Measurements from ENCODE around the gene ACTL7B. TPM values are rescaled to one million over a fixed set of nuclear protein-coding genes. Genes with fewer than 3 reads are reported as not detected.
"Not testable (repeated sequence)": the region's sequence is repeated elsewhere in the genome, so short reads cannot be mapped to it uniquely, and the experiment has no call there.

Gene ACTL7B
- total RNA-seq, 1 experiment from 2014 or later = not detected

GRCh38 chr9:108874058-108874788 lies 18.4 kb upstream of the ACTL7B start:
- no peak for DNase-seq (ENCODE audit: low read depth)

DNA sequence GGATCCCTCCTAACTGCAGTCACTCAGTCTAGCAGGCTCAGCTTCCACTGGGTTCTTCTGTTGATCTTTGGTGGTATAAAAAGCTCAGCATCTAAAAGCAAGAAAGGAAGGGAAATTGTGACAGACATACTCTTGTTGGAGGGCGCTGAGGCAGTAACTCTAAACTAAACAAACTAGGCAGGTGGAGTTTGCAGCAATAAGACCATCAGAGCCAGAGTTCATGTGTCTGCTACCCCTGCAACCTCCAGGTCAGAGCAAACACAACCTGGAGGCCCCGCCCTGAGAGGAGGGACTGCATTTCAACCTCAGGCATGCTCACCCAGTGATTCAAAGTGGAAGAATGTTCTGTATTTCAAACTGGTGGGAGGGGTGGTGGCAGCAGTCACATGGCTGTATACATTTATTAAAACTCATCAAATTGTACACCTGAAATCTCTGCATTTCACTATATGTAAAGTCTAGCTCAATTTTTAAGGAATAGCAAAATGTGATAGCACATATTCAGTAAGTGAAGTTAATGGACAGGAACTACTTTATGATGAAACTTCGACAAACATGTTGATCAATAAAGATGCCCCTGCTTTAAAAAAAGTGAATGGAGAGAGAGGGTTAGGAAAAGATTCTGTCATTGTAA lies 13.4 kb upstream of the ACTL7B start:
- DNase-seq (ENCODE audit: low read depth) = peak; percentile 23

- no peak for DNase-seq (ENCODE audit: low read depth)
These were observed 12.0 kb upstream of the ACTL7B start for GRCh38 chr9:108867829-108868228.

- no peak for DNase-seq (ENCODE audit: low read depth)
These were observed 11.3 kb upstream of the ACTL7B start for GRCh38 chr9:108867116-108867515.

- DNase-seq (ENCODE audit: low read depth) = no peak
These were observed 10.2 kb upstream of the ACTL7B start for GRCh38 chr9:108866001-108866420.

GRCh38 chr9:108865037-108865436 lies 9.3 kb upstream of the ACTL7B start:
- no peak for DNase-seq (ENCODE audit: low read depth)

GRCh38 chr9:108864446-108864845 lies 8.7 kb upstream of the ACTL7B start:
- DNase-seq (ENCODE audit: low read depth) = no peak

DNA sequence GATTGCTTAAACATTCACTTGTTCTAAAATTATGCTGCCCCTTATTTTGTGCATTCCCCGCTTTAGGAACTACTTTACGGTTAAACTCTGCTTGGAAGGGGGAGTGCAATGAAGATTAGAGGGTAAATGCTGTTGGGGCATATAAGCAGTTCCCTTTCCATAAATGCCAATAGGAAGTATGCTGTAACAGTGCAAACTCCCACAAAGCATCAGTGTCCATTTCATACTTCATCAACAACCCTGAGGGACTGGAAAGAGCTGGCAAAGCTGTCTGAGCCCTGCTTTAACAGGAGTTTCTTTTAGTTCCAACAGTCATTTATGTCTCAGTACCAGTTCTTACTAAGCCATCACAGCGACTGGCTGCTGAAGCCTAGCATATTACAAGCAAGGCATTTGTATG lies 8.1 kb upstream of the ACTL7B start:
- DNase-seq (ENCODE audit: low read depth) = no peak

GRCh38 chr9:108861997-108862396 lies 6.2 kb upstream of the ACTL7B start, which contains the start of gene ACTL7A:
Gene ACTL7A (plus strand): TSS chr9:108862266. CDS start chr9:108862323, 57 bp downstream.
- DNase-seq (ENCODE audit: low read depth) = no peak

DNA sequence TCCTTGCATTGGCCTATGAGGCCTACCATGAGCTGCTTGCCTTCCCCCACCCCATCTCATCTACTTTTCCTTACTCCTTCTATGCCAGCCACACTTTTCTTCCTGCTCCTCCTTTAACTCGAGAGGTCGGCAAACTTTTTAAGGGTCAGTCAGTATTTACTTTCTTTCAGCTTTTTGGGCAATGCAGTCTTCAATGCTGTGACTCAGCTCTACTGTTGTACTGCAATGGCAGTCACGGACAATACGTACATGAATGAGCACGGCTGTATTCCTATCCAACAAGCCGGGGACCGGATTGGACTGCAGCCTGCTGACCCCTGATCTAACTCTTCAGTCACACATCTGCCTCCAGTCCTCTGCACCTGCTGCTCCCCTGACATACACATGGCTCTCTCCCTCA lies 5.7 kb upstream of the ACTL7B start:
- DNase-seq (ENCODE audit: low read depth) = no peak

GRCh38 chr9:108860764-108861163 lies 5.0 kb upstream of the ACTL7B start:
- no peak for DNase-seq (ENCODE audit: low read depth)

DNA sequence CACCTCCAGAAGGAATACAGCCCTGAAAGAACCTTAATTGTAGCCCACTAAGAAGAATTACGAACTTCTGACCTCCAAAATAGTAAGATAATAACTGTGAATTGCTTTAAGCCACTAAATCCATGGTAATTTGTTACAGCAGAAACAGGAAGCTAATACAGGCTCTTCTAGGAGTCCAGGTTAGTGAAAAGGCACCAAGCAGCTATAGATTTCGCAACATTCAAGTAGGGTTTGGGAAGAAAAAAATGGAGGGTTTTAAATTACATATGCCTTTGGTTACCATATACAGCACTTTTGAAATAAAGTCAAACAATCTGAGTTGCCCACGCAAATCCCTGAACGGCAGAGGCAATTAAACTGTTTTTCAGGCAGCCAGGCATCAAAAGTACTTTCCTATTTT lies 4.6 kb upstream of the ACTL7B start:
- no peak for DNase-seq (ENCODE audit: low read depth)

- peak; percentile 30 for DNase-seq (ENCODE audit: low read depth)
These were observed 3.8 kb upstream of the ACTL7B start for GRCh38 chr9:108859459-108860114.

GRCh38 chr9:108857572-108857971 lies 1.8 kb upstream of the ACTL7B start:
- DNase-seq (ENCODE audit: low read depth) = no peak

DNA sequence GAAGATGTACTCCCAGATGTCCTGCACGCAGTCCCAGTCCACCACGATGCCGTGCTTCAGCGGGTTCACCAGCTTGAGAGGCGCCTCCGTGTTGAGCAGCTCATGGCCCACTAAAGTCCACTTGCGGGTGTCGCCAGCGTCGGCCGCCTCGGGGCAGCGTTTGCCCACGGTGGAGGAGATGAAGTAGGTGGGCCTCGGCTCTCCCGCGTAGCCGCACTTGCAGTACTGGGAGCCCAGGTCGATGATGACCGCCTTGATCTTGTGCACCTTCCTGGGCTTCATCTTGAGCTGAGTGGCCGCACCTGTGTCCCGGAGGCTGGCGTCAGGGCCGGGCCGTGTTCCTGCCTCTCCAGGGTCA lies 278 bp downstream of the ACTL7B start:
- DNase-seq (ENCODE audit: low read depth) = no peak

DNA sequence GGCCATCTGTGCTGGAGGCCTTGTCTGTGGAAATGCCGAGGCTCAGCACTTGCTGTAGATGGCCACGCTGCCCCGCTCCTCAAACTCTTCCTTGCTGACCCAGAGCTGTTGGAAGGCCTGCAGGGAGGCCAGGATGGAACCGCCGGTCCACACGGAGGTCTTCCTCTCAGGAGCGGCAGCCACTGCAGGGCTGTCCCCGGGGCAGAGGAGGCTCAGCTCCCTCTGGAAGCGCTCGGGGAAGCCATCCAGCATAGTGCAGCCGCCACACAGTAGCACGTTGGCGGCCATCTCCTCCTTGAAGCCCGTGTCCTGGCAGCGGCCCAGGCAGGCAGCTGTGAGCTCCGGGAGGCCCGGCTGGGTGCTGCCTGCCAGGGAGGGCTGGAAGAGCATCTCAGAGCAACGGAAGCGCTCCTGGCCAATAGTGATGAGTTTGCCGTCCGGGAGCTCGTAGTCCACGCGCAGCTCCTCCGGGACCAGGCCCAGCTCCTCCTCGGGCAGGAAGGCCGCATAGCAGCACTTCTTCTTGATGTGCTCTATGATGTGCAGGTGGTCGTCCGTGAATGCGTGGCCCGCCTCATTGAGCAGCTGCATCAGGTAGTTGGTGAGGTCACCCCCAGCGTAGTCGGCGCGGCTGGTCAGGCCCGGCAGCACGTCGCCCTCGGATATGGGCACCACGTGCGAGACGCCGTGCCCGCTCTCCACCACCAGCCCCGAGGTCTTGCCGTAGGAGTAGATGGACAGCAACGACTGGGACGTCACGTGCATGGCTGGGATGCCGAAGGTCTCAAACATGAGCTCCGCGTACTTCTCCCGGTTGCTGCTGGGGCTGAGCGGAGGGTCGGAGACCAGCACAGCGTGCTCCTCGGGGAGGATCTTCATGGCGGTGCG lies 901 bp downstream of the ACTL7B start:
- DNase-seq (ENCODE audit: low read depth) = no peak

DNA sequence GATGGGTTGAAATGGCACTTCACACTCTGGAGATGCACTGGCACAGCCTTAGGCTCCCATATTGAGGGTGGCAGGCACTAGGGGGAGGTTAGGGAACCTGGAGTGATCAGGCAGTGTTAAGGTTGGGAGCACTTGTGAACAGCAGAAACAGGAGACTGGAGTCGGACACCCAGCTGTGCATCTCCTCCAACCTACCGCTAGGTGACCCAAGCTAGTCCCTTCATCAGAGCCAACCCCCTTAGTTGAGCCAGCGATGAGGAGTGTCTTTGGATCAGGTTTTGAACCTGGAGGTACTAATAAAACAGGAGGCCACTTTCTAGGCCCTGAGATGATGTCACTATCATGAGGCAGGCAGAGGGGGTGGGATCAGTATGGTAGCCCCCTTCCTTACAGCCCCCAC lies 1.7 kb downstream of the ACTL7B start:
- DNase-seq (ENCODE audit: low read depth) = no peak

- no peak for DNase-seq (ENCODE audit: low read depth)
These were observed 3.7 kb downstream of the ACTL7B start for GRCh38 chr9:108852079-108852478.

- DNase-seq (ENCODE audit: low read depth) = no peak
These were observed 4.6 kb downstream of the ACTL7B start for GRCh38 chr9:108851138-108851537.

DNA sequence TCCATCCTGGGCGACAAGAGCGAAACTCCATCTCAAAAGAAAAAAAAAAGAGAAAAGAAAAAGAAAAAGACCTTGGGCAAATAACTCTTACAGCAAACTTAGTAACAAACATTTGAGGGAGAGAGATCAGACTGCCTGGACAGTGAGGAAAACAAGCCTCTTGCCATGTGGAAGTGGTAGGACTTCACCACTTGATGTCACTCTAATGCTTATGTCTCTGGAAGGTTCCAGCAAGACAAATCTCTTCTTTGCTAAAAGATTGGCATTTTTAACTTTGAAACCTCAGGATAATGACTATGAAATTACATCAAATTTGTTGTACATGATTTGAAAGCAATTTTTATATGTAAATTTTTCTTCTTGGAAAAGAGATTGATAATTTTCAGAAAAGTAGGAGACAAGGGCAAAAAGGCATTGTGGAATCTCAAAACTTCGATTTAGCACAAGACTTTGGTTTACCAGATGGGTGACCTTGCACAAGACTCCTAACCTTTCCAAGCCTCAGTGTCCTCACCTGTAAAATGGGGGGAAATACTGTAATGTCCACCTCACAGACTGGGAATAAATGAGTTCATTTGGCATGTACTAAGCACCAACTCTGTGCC lies 5.4 kb downstream of the ACTL7B start:
- DNase-seq (ENCODE audit: low read depth) = no peak

DNA sequence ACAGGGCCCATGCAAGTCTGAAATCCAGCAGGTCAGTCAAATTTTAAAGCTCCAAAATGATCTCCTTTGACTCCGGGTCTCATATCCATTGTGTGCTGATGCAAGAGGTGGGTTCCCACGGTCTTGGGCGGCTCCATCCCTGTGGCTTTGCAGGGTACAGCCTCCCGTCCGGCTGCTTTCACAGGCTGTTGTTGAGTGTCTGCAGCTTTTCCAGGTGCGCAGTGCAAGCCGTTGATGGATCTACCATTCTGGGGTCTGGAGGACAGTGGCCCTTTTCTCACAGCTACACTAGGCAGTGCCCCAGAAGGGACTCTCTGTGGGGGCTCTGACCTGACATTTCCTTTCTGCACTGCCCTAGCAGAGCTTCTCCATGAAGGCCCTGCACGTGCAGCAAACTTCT lies 7.5 kb downstream of the ACTL7B start:
- not testable (repeated sequence) for DNase-seq (ENCODE audit: low read depth)
